Smooth muscle cell of the coronary artery (primary cell): ENCODE results near the gene EFNA5. TPM values are rescaled to one million over a fixed set of nuclear protein-coding genes. Genes with fewer than 3 reads are reported as not detected.

Experiments
- total RNA-seq: library from RNA; depleted of rRNA; stranded (reverse); fragments of >200 nt; gene quantifications from 2 replicates; pipeline ENCODE4 v1.2.3, GENCODE V29; 2014; ENCODE audit warnings: low replicate concordance

Gene EFNA5
- total RNA-seq: 2.6 and 4.4 TPM in 2 replicates

GRCh38 chr5:107670932-107671741 is at the start of gene EFNA5:
Gene EFNA5 (minus strand): TSS chr5:107670937.

